GM13976 (cell line): Measurements from ENCODE around the gene SUMO2.
A peak's percentile ranks its signal among the peaks of the same experiment; 100 is the strongest.
"Not testable (repeated sequence)": the region's sequence is repeated elsewhere in the genome, so short reads cannot be mapped to it uniquely, and the experiment has no call there.

ENCODE experiments used
- DNase-seq: peaks from one replicate; pipeline ENCODE4 v3.0.0; 2012; ENCODE audit warnings: low spot score
- CTCF ChIP-seq: IDR thresholded peaks from 2 replicates; pipeline ENCODE4 v1.5.1; 2012; ENCODE audit warnings: borderline replicate concordance, mild to moderate bottlenecking; ENCODE audit not compliant: insufficient read depth; ENCODE audit errors: extremely low read depth, missing control alignments, control extremely low read depth
- in situ Hi-C: fragments of 300-500 bp; cut with MboI; formaldehyde crosslinking; loops from one replicate; pipeline ENCODE4 v1.12.0; 2022; ENCODE audit warnings: low sequenced_read_pairs, mixed read lengths, inconsistent platforms; ENCODE audit not compliant: unreplicated experiment

SUMO2 gene

GRCh38 chr17:75135452-75135851 lies 47.3 kb downstream of the SUMO2 start:
- no peak for DNase-seq
- in situ Hi-C loops, result no loop called here
- no peak for TF ChIP-seq CTCF

GRCh38 chr17:75133607-75134347 lies 49.0 kb downstream of the SUMO2 start:
- in situ Hi-C loops, DNase-seq: not testable (repeated sequence)

- in situ Hi-C loops, result no loop called here
- no peak for DNase-seq
- TF ChIP-seq CTCF, result no peak
These were observed 49.8 kb downstream of the SUMO2 start for GRCh38 chr17:75133001-75133400.

GRCh38 chr17:75132018-75133000 lies 50.5 kb downstream of the SUMO2 start:
- DNase-seq, result not testable (repeated sequence)

GRCh38 chr17:75131278-75132017 lies 51.3 kb downstream of the SUMO2 start, which contains the start of gene NT5C:
TSS of gene NT5C (minus strand) at chr17:75131742. CDS start at chr17:75131707, 35 bp downstream.
- peak; percentile 82 for TF ChIP-seq CTCF
- DNase-seq, result peak; percentile 95
- in situ Hi-C loops, result no loop called here

More at GRCh38 chr17:75132018-75133000, 50.5 kb downstream of the SUMO2 start:
- in situ Hi-C loops, result not testable (repeated sequence)

- DNase-seq, result peak; percentile 68
- in situ Hi-C loops, result no loop called here
- peak; percentile 75 for TF ChIP-seq CTCF
These were observed 52.0 kb downstream of the SUMO2 start for GRCh38 chr17:75130632-75131277.

- no peak for TF ChIP-seq CTCF
- in situ Hi-C loops, result no loop called here
- no peak for DNase-seq
These were observed 52.6 kb downstream of the SUMO2 start for GRCh38 chr17:75130059-75130631.
